Measurements from ENCODE around the gene FOSB.
"Not testable (repeated sequence)": the region's sequence is repeated elsewhere in the genome, so short reads cannot be mapped to it uniquely, and the experiment has no call there.

The FOSB gene

GRCh38 chr19:45467456-45468158 lies at the start of gene FOSB:
TSS of gene FOSB (plus strand) at chr19:45467996. CDS start at chr19:45468587, 591 bp downstream.
- peak; percentile 88 to 92 for DNase-seq (ENCODE audit: low read depth in 2 of 2)

- DNase-seq (ENCODE audit: low read depth in 2 of 2) = no peak
Observed at GRCh38 chr19:45418802-45419201, 49.0 kb upstream of the FOSB start.

GRCh38 chr19:45419396-45419795 lies 48.4 kb upstream of the FOSB start:
- no peak for DNase-seq (ENCODE audit: low read depth in 2 of 2)

GRCh38 chr19:45419895-45420294 lies 47.9 kb upstream of the FOSB start:
- DNase-seq (ENCODE audit: low read depth in 2 of 2) = no peak

- no peak for DNase-seq (ENCODE audit: low read depth in 2 of 2)
Observed at GRCh38 chr19:45420356-45420755, 47.4 kb upstream of the FOSB start.

- DNase-seq (ENCODE audit: low read depth in 2 of 2) = no peak
Observed at GRCh38 chr19:45420871-45421270, 46.9 kb upstream of the FOSB start.

GRCh38 chr19:45421947-45422498 lies 45.8 kb upstream of the FOSB start:
- no peak for DNase-seq (ENCODE audit: low read depth in 2 of 2)

- DNase-seq (ENCODE audit: low read depth in 2 of 2) = peak in 1 of 2 donors; percentile 74
Observed at GRCh38 chr19:45423033-45423588, 44.7 kb upstream of the FOSB start.

GRCh38 chr19:45423589-45424190 lies 44.1 kb upstream of the FOSB start, which contains the start of gene ERCC1:
TSS of gene ERCC1 (minus strand) at chr19:45423917. CDS start at chr19:45423374, 543 bp downstream.
- peak in 1 of 2 donors; percentile 60 for DNase-seq (ENCODE audit: low read depth in 2 of 2)

GRCh38 chr19:45424191-45425058 lies 43.4 kb upstream of the FOSB start:
- no peak for DNase-seq (ENCODE audit: low read depth in 2 of 2)

GRCh38 chr19:45428384-45429231 lies 39.2 kb upstream of the FOSB start:
- DNase-seq (ENCODE audit: low read depth in 2 of 2) = no peak

GRCh38 chr19:45429896-45430295 lies 37.9 kb upstream of the FOSB start:
- DNase-seq (ENCODE audit: low read depth in 2 of 2) = not testable (repeated sequence)

- DNase-seq (ENCODE audit: low read depth in 2 of 2) = not testable (repeated sequence)
Observed at GRCh38 chr19:45431008-45431407, 36.8 kb upstream of the FOSB start.

- DNase-seq (ENCODE audit: low read depth in 2 of 2) = not testable (repeated sequence)
Observed at GRCh38 chr19:45432543-45432942, 35.3 kb upstream of the FOSB start.

- DNase-seq (ENCODE audit: low read depth in 2 of 2) = no peak
Observed at GRCh38 chr19:45437328-45437727, 30.5 kb upstream of the FOSB start.

GRCh38 chr19:45439190-45439568 lies 28.6 kb upstream of the FOSB start:
- no peak for DNase-seq (ENCODE audit: low read depth in 2 of 2)

GRCh38 chr19:45439569-45440258 lies 28.1 kb upstream of the FOSB start:
- DNase-seq (ENCODE audit: low read depth in 2 of 2) = peak; percentile 71 to 73

GRCh38 chr19:45440259-45440638 lies 27.5 kb upstream of the FOSB start:
- no peak for DNase-seq (ENCODE audit: low read depth in 2 of 2)

- DNase-seq (ENCODE audit: low read depth in 2 of 2) = no peak
Observed at GRCh38 chr19:45440873-45441654, 26.7 kb upstream of the FOSB start.

GRCh38 chr19:45442408-45442777 lies 25.4 kb upstream of the FOSB start:
- no peak for DNase-seq (ENCODE audit: low read depth in 2 of 2)

Measured in activated CD8-positive, alpha-beta memory T cell treated with anti-CD3 and anti-CD28 coated beads for 4 hours (primary cell).